ENCODE measurements around the gene DDTL.
"Not testable (repeated sequence)": the region's sequence is repeated elsewhere in the genome, so short reads cannot be mapped to it uniquely, and the experiment has no call there.

DNA sequence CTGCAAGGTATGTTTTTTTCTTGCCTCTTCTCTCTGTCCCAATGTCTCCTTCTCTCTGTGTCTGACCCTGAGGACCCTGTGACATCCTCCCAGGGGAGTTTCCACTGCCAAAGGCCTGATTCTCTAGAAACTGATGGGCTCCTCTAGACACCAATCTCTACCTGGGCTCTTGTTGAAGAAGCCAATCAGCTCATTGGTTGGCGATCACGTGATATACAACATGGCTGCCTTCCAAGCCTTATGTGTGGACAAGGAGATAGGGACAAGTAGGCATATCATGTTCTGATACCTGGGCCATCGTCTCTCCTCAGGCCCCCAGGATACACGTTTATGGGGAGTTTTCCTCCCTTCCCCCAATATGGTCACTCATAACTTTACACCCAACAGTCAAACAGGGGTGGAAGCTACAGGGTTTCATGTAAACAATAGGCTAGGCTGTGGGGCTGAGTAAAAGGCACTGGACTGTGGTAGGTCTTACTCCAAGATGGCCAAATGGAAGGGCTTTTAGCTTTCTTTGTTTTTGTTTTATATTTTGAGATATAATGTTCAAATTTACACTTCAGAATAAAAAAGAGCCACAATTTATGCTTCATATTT is 27.0 kb downstream of the DDTL start:
- TF ChIP-seq CTCF, POLR2A (IDR thresholded peaks at IDR 0.05): not testable (repeated sequence)

Data from vagina (tissue), 2 donors.